Stimulated activated naive CD4-positive, alpha-beta T cell (primary cell): ENCODE measurements around the gene PRSS48.
"Not testable (repeated sequence)": the region's sequence is repeated elsewhere in the genome, so short reads cannot be mapped to it uniquely, and the experiment has no call there.

ENCODE experiments used
- DNase-seq, 6 experiments: peaks; one replicate each; lab custom pipeline; 2025; lab: John Stamatoyannopoulos, UW

The PRSS48 gene

GRCh38 chr4:151263455-151263854, 13.5 kb upstream of the PRSS48 start:
- no peak for DNase-seq

GRCh38 chr4:151266497-151266896, 10.5 kb upstream of the PRSS48 start:
- no peak for DNase-seq

- DNase-seq = no peak
These were observed 9.9 kb upstream of the PRSS48 start for GRCh38 chr4:151267104-151267503.

- DNase-seq = no peak
These were observed 9.0 kb upstream of the PRSS48 start for GRCh38 chr4:151267822-151268535.

- not testable (repeated sequence) for DNase-seq
These were observed 8.1 kb upstream of the PRSS48 start for GRCh38 chr4:151268905-151269304.

GRCh38 chr4:151284534-151285245, 7.7 kb downstream of the PRSS48 start:
- DNase-seq = no peak

GRCh38 chr4:151287409-151287808, 10.4 kb downstream of the PRSS48 start:
- DNase-seq = no peak

- no peak for DNase-seq
These were observed 14.5 kb downstream of the PRSS48 start for GRCh38 chr4:151291485-151291884.

- DNase-seq = no peak
These were observed 15.1 kb downstream of the PRSS48 start for GRCh38 chr4:151292038-151292437.

GRCh38 chr4:151294833-151295496, 18.0 kb downstream of the PRSS48 start:
- DNase-seq = no peak

- no peak for DNase-seq
These were observed 19.3 kb downstream of the PRSS48 start for GRCh38 chr4:151296227-151296626.

- DNase-seq = no peak
These were observed 20.2 kb downstream of the PRSS48 start for GRCh38 chr4:151297170-151297569.

GRCh38 chr4:151302432-151302831, 25.5 kb downstream of the PRSS48 start:
- no peak for DNase-seq

- no peak for DNase-seq
These were observed 27.3 kb downstream of the PRSS48 start for GRCh38 chr4:151304226-151304625.

- no peak for DNase-seq
These were observed 27.8 kb downstream of the PRSS48 start for GRCh38 chr4:151304755-151305154.

GRCh38 chr4:151310124-151310728, 33.3 kb downstream of the PRSS48 start:
- DNase-seq = no peak

GRCh38 chr4:151313306-151314009, 36.5 kb downstream of the PRSS48 start:
- no peak for DNase-seq

GRCh38 chr4:151314010-151314355, 37.0 kb downstream of the PRSS48 start:
- no peak for DNase-seq

- no peak for DNase-seq
These were observed 37.5 kb downstream of the PRSS48 start for GRCh38 chr4:151314479-151314878.

- DNase-seq = no peak
These were observed 38.4 kb downstream of the PRSS48 start for GRCh38 chr4:151315212-151315886.

GRCh38 chr4:151316645-151317044, 39.7 kb downstream of the PRSS48 start:
- no peak for DNase-seq
